ENCODE measurements around the gene RNFT2. TPM values are rescaled to one million over a fixed set of nuclear protein-coding genes. Genes with fewer than 3 reads are reported as not detected.

Gene RNFT2
- total RNA-seq, 4 donors from 2014 or later = 0.31 to 0.54 TPM; not detected in 2

DNA sequence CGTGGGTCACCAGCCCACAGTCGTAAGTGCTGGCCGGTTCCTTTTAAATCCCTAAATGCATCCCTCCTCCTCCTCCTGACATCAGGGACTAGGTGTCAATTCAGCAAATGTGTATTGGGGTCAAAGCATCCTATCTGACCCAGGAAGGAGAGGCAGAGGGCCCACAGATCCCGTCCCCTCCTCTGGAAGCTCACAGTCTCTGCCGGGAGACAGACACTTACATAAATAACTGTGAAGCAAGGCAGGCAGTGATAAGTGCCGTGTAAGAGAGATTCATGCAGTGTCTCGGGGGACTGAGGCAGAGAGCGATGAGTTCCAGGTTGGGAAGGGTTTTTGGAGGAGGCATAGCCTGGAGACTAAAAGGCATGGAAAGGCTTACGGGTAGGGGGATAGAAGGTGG is 99.0 kb downstream of the RNFT2 start:
- Histone ChIP-seq H3K27me3 (no peaks in the 10 kb centered on the region), H3K36me3 (no peaks in the 10 kb centered on the region), H3K9me3 (no peaks in the 10 kb centered on the region), H3K4me1 (no peaks in the 10 kb centered on the region), H3K4me3 (no peak overlapping the region), H3K27ac (no peak overlapping the region)
- TF ChIP-seq POLR2A (IDR thresholded peaks at IDR 0.05) = no peak
- TF ChIP-seq CTCF (IDR thresholded peaks at IDR 0.05) = no peak
- no peak for TF ChIP-seq EP300 (IDR thresholded peaks at IDR 0.05)
- no peak for TF ChIP-seq POLR2AphosphoS5 (IDR thresholded peaks at IDR 0.05)
- no peak for ATAC-seq
- WGBS, 2 donors (ENCODE audit: low coverage in 1 of 2) = 51 to 61% methylated on average over 8 of the region's 9 CpGs

- Histone ChIP-seq H3K4me3 (no peak overlapping the region), H3K27me3 (no peaks in the 10 kb centered on the region), H3K9me3 (no peaks in the 10 kb centered on the region), H3K27ac (no peak overlapping the region), H3K4me1 (no peaks in the 10 kb centered on the region), H3K36me3 (no peaks in the 10 kb centered on the region)
- no peak for ATAC-seq
- WGBS, 2 donors (ENCODE audit: low coverage in 1 of 2) = 73 to 86% methylated on average over 3 to 4 of the region's 4 CpGs
- TF ChIP-seq POLR2AphosphoS5 (IDR thresholded peaks at IDR 0.05) (no peak), EP300 (IDR thresholded peaks at IDR 0.05) (no peak), CTCF (IDR thresholded peaks at IDR 0.05) (no peak), POLR2A (IDR thresholded peaks at IDR 0.05) (no peak)
Measured at GRCh38 chr12:116838365-116838764, 100.2 kb downstream of the RNFT2 start.

- no peak for ATAC-seq
- H3K36me3 ChIP-seq = no peaks in the 10 kb centered on the region
- H3K27ac ChIP-seq = no peak overlapping the region
- WGBS, 2 donors (ENCODE audit: low coverage in 1 of 2) = 77 to 88% methylated on average over 2 to 3 of the region's 3 CpGs
- no peak overlapping the region for H3K4me3 ChIP-seq
- H3K4me1 ChIP-seq = no peaks in the 10 kb centered on the region
- TF ChIP-seq POLR2AphosphoS5 (IDR thresholded peaks at IDR 0.05) (no peak), POLR2A (IDR thresholded peaks at IDR 0.05) (no peak), EP300 (IDR thresholded peaks at IDR 0.05) (no peak), CTCF (IDR thresholded peaks at IDR 0.05) (no peak)
- no peaks in the 10 kb centered on the region for H3K9me3 ChIP-seq
- no peaks in the 10 kb centered on the region for H3K27me3 ChIP-seq
Measured at GRCh38 chr12:116839287-116839830, 101.2 kb downstream of the RNFT2 start.

GRCh38 chr12:116843085-116843484 is 105.0 kb downstream of the RNFT2 start:
- Histone ChIP-seq H3K9me3 (no peaks in the 10 kb centered on the region), H3K4me1 (no peaks in the 10 kb centered on the region), H3K27me3 (no peaks in the 10 kb centered on the region), H3K4me3 (no peak overlapping the region), H3K36me3 (no peaks in the 10 kb centered on the region), H3K27ac (no peak overlapping the region)
- WGBS, 2 donors (ENCODE audit: low coverage in 1 of 2) = 90 to 100% methylated on average over 2 to 3 of the region's 6 CpGs
- TF ChIP-seq EP300 (IDR thresholded peaks at IDR 0.05) (no peak), POLR2A (IDR thresholded peaks at IDR 0.05) (no peak), CTCF (IDR thresholded peaks at IDR 0.05) (no peak)
- no peak for ATAC-seq

GRCh38 chr12:116849216-116849615 is 111.1 kb downstream of the RNFT2 start:
- Histone ChIP-seq H3K27me3 (peaks cover 24% of the 10 kb centered on the region), H3K4me1 (no peaks in the 10 kb centered on the region), H3K9me3 (no peaks in the 10 kb centered on the region), H3K36me3 (no peaks in the 10 kb centered on the region), H3K27ac (no peak overlapping the region), H3K4me3 (no peak overlapping the region)
- 83 to 100% methylated on average over 1 to 2 of the region's 23 CpGs for WGBS, 2 donors (ENCODE audit: low coverage in 1 of 2)
- TF ChIP-seq POLR2AphosphoS5 (IDR thresholded peaks at IDR 0.05) (no peak), CTCF (IDR thresholded peaks at IDR 0.05) (no peak), POLR2A (IDR thresholded peaks at IDR 0.05) (no peak), EP300 (IDR thresholded peaks at IDR 0.05) (no peak)
- ATAC-seq = no peak

Data from gastroesophageal sphincter (tissue), 4 donors.